GM18867 (cell line): ENCODE data around the gene BTBD16.

Source experiments
- ATAC-seq: cut with Tn5 transposase; IDR thresholded peaks from one replicate; pipeline ENCODE4 v1.9.1; 2021; ENCODE audit warnings: mild to moderate bottlenecking, moderate library complexity; ENCODE audit not compliant: unreplicated experiment

Gene BTBD16

DNA sequence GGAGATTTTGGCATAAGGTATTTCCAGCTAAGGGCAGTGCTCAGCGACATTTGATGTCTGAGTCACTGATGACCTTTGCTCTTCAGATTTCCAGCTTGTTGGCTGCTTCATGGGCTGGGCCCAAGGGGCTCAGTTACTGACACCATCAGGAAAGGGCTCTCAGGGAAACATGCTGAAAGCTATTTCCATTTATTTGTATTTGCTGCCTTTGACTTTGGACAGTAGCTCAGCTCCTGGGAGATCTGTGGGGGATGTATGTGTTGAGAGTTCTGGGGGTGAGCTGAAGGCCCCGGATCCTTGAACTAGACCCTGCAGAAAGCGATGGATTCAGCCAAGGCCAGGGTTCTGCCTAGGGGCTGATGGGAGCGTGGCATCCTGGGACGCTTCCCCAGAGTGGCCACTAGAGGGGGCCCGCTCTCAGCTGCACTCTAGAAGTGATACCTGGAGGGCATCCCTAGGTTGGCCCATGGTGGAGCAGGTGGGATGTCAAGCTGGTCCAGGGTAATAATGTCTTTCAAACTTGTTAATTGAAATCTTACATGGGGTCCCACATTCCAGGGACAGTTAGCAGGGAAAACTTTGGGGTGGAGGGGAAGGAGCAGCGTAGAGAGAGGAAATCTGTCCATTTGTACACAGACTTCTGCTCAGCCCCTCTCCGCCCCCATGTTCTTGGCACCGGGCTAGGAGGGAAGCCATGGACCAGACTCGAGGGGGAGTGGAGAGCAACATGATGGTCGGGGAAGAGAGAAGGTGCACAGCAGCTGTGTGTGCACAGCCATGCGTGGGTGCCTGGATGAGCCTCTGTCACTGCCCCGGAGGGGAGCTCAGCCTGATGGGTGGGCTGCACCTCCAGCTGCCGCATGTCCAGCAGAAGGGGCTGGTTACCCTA lies 3.0 kb upstream of the BTBD16 start:
- ATAC-seq = peak; percentile 80

DNA sequence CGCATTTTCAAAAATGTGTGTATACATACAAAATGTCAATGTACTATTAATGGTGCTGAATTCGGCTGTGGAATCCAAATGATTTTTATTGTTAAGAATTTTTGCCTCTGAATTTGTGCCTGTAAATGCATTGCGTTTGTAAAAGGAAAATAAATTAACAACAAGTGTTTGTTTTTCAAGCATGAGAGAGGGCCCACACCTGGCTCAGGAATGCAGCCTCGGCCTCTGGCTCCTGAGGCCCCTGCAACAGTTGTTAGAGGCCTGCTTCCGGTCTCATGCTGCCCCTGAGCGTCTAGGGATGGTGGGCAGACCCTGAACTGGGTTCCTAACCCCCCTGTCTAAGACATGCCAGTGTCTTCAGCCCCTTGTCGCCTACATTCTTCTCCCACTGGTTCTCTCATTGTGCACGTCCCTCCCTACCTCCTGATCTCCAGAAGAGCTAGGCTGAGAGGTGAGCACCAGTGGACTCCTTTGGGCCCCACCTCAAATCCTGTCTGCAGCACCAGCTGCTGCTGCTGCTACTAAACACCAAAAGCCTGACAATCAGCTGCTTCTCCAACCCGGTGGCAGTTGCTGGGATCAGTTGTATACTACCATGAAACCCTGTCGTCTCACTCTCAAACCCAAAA lies 1.9 kb upstream of the BTBD16 start:
- no peak for ATAC-seq

DNA sequence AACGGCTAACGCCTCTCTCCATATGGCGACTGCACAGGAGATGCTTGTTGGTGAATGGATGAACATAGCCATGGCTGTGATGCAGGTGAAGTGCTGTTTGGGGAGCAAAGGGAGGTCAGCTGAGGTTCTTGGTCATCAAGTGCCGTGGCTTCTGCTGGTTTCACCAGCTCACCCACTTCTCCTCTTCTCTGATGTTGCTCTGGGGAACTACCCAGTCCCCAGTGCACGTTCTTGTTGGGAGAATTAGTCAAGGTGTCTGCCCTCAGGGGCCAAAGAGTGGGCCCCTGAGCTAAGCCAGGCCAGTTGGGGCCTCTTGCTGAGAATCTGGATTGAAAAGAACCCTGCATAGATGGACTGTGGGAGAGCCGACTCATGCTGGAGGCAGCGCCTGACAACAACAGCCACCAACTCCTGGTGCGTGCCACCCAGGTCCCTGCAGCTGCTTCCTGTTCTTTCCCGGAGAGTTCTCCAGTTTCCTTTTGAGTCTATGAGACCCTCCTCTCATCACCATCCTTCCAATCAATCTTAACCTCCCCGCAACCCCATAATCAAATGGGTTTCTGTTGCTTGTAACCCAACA lies 3.0 kb downstream of the BTBD16 start:
- ATAC-seq = no peak

DNA sequence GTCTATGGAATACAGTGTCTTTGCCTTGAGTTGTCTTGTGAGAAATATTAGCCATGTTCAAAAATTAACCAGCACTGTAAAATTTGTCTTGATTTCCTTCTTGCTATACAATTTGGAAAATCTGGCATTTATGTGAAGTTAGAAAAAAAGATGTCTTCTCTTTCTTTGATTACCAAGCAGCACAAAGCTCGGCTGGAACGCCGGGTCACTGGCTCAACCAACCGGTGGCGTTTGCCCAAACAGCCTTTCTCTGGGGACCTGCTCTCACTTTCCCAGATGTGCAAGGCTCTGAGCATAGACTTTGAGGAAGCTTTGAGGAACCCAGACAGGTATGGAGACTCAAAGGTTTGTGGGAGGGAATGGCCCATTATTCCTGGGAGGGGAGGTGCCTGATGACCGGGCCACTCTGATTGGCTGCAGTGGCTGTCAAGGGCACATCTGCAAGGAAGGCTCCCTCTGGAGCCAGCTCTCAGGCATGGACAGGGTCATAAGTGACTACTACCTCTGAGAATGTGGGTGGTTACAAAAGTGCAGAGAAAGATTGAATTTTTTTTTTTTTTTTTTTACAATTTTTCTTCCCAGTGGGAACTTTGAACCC lies 5.6 kb downstream of the BTBD16 start:
- no peak for ATAC-seq

DNA sequence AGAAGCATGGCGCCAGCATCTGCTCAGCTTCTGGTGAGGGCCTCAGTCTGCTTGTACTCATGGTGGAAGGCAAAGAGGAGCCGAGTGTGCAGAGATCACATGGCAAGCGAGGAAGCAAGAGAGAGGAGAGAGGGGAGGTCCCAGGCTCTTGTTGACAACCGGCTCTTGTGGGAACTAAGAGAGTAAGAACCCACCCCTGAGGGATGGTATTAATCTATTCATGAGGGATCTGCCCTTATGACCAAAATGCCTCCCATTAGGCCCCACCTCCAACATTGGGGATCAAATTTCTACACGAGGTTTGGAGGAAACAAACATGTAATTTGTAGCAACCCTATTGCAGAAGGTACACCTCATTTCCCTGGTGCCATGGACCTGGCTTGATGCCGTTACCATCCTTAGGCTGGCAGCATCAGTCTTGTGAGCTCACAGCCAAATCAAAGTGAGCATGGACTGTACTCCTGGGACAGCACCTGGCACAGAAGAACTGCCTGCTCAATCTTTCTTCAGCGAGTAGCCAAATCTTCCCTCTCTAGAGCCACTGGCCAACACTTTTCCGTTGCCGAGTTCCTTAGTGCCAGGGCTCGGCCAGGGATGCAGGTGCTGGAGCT lies 6.5 kb downstream of the BTBD16 start:
- ATAC-seq = no peak

DNA sequence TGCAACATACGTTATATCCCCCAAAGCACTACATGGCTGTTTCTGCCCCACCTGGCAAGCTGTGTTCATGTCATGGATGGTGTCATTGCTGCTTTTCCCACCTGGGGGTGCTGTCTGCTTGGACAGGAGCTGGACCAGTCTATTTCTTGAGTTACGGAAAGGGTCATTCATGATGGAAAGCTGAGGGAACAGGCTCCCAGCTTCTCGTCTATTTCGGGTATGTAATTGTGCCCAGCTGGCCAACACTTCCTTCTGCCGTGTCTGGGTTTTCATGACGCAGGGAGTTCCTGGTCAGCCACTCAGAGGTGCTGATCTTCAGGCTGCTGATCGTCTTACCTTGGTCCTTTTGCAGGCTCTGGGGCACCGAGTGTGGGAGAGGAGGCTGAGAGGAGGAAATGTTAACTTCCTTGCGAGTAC lies 8.6 kb downstream of the BTBD16 start:
- ATAC-seq = no peak

DNA sequence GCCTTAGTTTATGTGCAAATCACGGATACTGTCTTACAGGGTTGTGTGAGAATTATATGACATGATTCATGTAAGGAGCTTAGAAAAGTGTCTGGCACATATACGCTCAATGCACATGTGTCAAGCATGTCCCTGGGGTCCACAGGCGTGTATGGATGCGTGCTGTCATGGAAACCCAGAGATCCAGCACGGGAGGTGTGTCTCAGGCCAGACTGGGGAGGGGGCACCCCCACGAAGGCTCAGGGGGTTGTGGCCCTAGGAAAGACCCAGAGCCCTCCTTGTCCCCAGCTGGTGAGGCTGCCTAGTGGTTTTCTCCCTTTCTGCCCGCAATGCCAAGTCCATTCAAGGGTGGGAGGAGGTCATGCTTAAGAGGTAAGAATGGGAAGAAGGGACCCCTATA lies 9.1 kb downstream of the BTBD16 start:
- no peak for ATAC-seq

DNA sequence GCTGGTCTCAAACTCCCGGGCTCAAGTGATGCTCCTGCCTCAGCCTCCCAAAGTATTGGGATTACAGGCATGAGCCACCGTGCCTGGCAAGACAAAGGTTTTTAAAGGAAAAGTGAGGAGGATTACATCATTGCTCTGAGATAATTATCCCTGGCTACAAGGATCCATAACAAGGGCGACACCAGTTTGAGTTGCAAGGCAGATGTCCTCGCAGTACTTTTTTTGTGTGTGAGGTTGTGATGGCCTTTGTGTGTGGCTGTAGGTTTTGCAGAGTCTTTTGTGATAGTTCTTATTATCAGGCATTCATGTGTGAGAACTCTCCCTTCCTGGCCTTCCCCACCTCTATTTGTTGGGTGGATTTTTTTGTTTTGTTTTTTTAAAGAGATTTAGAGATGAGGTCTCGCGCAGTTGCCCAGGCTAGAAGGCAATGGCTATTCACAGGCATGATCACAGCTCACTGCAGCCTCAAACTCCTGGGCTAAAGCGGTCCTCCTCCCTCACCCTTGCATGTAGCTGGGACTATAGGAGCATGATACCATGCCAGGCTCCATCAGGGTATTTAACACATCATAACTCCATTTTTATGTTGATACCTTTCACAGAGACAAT lies 10.0 kb downstream of the BTBD16 start:
- no peak for ATAC-seq

DNA sequence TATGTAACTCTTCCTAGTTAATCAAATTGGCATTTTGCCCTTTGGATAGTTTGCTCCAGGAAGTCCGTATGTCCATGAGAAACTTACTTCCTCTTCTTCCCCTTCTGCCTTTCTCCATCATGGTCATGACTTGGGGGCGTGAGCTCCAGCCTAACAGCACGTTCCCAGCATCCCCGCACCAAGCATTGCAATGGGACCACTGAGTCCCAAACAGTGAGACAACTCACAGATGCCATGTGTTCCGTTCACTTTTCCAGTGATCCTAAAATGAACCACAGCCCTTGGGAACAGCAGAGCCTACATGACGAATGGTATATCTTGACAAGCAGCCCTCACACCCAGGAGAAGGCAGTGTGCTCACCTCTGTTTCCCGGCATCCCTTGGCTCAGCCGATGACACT lies 10.7 kb downstream of the BTBD16 start:
- ATAC-seq = no peak

DNA sequence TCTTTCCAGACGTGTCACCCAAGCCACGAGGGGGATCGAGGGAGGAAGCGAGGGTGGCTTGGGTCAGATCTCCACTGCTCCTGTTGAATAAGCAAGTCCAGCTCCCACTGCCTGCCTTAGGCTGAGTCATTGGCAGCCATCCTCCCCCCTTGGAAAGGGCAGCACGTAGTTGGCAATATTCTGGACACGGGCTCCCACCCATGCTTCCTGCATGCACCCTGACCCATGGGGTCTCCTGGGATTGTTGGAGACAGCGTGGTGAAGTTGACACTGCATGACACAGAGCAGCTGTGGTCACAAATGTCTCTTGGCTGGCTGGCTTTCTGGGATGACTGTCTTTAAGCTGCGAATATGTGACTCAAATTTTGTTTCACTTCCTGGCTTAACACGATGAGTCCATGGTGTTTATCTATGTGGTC lies 11.2 kb downstream of the BTBD16 start:
- ATAC-seq = no peak

DNA sequence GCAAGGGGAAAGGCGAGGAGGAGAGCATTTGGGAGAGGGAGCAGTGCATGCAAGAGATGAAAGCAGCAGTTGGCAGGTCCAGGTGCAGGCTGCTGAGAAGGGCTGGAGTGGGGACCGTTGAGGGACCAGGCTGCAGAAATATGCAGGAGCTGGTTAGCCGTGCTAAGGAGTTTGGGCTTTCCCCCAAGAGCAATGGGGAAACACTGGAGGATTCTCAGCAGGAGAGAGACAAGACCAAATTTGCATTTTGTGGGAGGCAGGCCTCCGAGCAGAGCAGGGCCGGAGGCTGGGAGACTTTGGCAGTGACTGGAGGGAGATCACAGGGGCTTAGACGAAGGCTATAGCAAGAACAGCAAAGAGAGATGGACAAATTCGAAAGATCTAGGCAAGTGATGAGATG lies 11.8 kb downstream of the BTBD16 start:
- no peak for ATAC-seq

DNA sequence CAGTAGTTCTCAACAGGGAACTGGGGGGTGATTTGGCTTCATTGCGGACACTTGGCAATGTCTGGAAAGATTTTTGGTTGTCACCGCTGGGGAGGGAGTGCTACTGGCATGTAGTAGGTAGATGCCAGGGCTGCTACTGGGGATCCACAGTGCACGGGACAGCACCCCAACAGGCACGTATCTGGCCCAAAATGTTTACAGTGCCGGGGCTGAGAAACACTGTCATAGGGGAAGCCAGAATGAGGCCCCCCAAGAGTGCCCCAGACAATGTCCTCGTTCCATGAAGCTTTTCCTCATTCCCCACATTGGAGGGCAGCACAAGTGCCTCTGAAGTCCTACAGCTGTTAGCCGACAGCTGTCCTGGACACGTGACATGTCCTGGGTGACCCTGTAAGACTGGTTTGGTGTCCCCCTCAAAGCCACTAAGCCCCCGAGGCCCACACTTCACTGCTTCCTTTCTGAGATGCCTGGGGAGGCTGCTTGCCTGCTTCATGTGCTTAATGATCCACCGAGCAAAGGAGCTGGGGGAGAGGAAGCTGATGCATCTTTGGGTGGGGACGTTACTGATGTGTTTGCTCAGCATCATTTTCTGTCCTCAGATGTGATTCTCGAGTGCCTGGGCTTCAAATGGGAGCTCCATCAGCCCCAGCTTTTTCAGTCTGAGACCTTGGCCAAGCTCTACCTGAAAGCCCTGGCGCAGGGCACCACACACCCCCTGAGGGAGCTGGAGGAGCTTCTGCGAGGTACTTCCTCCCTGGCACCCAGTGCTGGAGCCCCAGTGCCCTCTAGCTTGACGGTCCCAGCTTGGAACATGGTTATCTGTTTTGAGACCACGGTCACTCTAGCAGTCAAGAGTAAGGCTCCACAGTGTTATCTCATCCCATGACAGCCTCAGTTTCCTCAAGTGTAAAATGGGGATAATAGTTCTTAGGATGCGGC lies 14.7 kb downstream of the BTBD16 start:
- no peak for ATAC-seq

DNA sequence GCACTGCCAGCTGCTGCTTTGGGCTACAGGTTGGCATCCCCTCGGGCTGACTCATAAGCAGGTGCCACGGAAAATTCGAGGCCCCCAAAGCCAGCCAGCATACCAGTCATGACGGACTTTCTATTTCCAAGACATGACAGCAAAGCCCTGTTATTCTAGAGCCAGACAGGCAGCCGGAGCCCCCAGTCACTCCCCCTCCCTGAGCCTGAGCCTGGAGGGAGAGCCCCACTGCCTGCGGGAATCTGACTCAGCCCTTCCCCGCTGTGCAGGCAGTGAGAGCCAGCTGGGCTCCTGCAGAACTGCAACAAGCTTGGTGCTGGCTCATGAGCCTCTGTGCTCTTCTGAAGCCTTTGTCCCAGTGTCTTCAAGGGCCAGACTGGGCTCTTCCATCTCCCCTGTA lies 15.8 kb downstream of the BTBD16 start:
- no peak for ATAC-seq

DNA sequence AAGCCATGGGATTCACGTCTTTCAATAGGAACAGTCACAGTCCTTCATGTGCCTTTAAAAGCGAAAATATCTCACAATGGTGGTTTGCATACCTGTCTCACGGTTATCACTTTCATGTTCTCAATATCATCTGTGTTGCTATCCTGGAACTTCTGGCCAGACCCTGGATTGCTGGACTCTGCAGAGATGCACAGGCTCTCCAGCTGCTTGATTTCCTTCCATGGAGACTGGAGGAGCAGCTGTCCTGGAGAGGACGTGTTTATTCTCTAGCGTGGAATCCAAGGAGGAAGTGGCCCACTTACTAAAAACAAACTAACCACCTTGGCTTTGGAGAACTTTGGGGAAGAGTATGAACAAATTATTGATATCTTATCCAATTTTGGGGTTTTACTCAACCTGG lies 16.5 kb downstream of the BTBD16 start:
- ATAC-seq = no peak

DNA sequence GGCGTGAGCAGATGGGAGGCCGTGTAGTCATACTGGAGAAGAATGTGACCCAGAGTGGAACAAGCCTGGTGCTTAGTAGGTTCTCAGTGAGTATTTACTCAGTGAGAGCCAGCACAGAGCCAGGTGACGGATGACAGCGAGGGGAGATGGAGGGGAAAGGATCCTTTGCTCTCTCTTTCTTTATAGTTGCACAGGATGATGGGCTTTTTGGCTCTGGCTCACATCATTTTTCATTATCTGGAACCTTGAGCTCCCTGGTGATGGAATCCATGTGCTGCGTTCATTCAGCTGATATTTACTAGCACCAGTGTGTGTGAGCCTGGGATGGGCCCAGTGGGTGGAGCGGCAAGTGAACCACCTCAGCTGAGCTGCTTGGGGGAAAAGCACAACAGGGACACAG lies 17.2 kb downstream of the BTBD16 start:
- ATAC-seq = no peak

DNA sequence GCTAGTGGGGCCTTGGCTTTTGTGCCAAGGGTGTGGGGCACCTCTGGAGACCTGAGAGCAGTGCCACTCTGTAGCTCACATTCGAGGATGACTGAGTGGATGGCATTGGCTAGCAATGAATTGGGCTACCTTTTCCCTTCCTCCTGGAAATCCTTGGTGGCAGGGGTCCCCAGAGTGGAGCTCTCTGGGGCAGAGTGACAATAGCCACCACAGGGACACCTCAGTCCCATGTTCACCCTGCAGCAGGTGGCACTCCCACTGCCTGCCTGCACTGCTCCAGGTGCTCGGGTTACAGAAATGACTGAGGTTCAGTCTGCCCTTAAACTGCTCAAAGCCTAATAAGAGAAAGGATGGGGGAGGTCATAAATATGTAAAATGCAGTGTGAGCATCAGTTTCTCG lies 17.8 kb downstream of the BTBD16 start:
- ATAC-seq = no peak

DNA sequence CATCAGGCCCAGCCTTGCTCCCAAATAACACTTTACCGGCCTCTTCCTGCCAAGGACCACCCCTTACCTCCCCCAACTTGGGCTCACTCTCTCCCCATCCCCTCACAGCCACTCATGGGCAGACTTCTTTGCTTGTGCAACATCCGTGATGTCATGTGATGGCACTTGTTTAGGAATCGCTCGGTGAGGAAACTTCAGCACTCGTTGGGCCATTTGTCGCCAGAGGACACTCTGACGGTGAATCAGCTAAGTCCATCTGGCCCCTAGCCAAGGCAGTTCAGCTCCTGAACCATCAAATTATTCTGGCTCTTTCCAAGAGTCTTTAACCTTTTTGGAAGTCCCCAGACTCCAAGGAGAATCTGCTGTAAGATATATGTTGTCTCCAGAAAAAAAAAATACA lies 19.2 kb downstream of the BTBD16 start:
- no peak for ATAC-seq

DNA sequence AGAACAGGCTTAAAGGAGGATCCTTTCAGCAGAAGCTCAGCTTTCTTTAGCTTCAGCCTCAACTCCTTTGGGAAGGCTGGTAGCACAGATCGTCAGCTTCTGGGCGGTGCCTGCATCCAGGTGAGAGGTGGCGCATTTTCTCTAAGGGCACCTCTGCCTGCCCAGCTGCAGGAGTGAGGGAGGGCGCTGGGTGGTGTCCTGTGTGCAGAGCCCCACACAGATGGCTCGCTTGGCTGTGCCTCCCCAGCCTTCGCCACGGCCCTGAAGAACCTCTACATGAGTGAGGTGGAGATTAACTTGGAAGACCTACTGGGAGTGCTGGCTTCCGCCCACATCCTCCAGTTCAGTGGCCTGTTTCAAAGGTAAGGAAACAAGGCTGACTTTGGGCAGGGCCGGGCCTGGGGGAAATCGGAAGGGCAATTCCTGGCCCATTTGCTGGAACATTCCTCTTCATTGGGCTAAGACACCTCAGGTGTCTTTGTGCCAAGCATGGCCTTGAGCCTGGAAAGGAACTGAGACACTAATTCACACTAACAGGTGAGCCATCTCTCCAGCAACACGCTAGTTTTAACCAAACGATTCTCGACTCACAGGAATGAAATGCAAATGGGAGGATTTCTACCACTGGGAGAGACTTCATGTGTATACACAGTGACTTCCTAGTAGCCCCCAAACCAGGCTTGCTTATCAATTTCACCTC lies 19.9 kb downstream of the BTBD16 start:
- no peak for ATAC-seq

DNA sequence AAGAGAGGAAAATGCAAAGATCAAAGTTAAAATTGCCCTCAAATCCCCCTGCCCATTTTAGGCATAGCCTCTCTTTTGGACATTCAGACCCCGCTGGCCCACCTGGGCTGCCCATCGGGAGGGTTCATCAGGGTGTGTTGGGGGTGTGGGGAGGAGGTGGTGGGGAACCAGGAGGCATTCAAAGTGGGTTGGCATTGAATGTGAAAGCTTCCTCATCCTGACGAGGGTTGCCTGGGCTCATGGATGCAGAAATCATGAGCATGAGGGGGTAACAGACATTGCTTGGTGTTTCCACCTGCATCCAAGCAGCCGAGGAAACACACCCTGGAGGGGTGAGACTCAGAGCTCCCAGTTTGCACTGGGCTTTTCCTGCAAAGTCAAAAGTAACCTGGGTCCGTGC lies 20.6 kb downstream of the BTBD16 start:
- no peak for ATAC-seq
